H1 (cell line): ENCODE results near the gene C22orf42. TPM values are rescaled to one million over a fixed set of nuclear protein-coding genes. Genes with fewer than 3 reads are reported as not detected.

Experiments
- ASH2L ChIP-seq: fragments of 200-600, 300-600 bp; sonication (generic); IDR thresholded peaks from one replicate; pipeline ENCODE4 v1.7.1; 2017; ENCODE audit warnings: low read length
- CEBPB ChIP-seq: IDR thresholded peaks from 2 replicates; pipeline ENCODE4 v1.6.1; 2012; ENCODE audit warnings: low read depth, low read length
- RFX5 ChIP-seq: IDR thresholded peaks from 2 replicates; pipeline ENCODE4 v1.6.1; 2011; ENCODE audit warnings: low read depth, low read length, improper control_type of control experiment, borderline replicate concordance
- TAF1 ChIP-seq: IDR thresholded peaks from 2 replicates; pipeline ENCODE4 v1.6.1; 2011; ENCODE audit warnings: mild to moderate bottlenecking, low read depth, low read length
- polyA plus RNA-seq, 7 experiments: library from polyadenylated mRNA; depleted of rRNA in 3 of 7; stranded (reverse) in 5 of 7; unstranded in 2 of 7; fragments of >200 nt in 5 of 7; fragments of 200-250 nt in 2 of 7; gene quantifications; 1 replicate in 5 of 7; 2 replicates in 1 of 7; 4 replicates in 1 of 7; pipeline versions ENCODE4 v1.2.1 to v1.2.3, GENCODE V29; 2011 to 2013; ENCODE audit warnings: missing spikeins in 2 of 7, mixed read lengths in 2 of 7
- total RNA-seq: library from RNA; stranded (reverse); fragmentation: NEBNext Ultra II Directional; extraction: Animal tissue kit (Norgen Biotek cat#: 25700); gene quantifications from 2 replicates; pipeline ENCODE4 v1.2.1, GENCODE V29; 2021

The C22orf42 gene
- total and polyA plus RNA-seq, 2 of the 8 experiments (the other 6 are each of a cell fraction or from before 2014, with no cell fraction given) = 0.50 TPM; not detected in 1

DNA sequence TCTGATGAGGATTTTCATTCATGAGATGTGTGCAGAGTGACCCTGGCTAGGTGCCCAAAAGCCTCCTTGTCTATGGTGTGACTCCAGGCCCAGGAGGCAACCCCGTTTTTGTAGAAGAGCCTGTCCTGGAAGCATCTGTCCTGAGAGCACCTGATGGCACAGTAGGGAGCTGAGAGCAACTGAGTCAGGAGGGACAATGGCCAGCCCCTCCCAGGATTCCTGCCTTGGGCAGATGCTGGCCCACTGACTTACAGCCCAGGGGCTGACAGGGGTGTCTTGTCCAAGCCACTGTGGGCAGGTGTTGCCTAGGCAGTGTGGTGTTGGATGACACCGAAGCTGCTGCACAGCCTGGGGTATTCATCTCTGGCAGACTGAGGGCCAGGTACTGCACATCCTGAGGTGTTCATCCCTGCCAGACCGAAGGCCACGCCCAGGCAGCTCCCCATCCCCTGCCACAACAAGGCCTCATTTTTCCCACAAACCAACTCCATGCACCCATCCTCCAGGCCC lies 48.9 kb upstream of the C22orf42 start (continued):
- TF ChIP-seq ASH2L (no peak), RFX5 (no peak), CEBPB (no peak), TAF1 (no peak)
